Neural cell (in vitro differentiated cells): ENCODE data around the gene CCDC154. TPM values are rescaled to one million over a fixed set of nuclear protein-coding genes. Genes with fewer than 3 reads are reported as not detected.

Experiments used
- H2AFZ ChIP-seq: fragments of 200-600, 300-800 bp; sonication (generic), shearing (Covaris generic); 2 replicates; pipeline ENCODE4 v1.6.0; 2014; ENCODE audit warnings: low read depth, mild to moderate bottlenecking, antibody characterized with exemption, low read length, moderate library complexity
- H3F3A ChIP-seq: fragments of 200-600 bp; shearing (Covaris generic); 2 replicates; pipeline ENCODE4 v1.6.1; 2016; ENCODE audit warnings: mild to moderate bottlenecking, moderate library complexity, mixed read lengths, antibody characterized with exemption, low read length; ENCODE audit not compliant: insufficient read depth, poor library complexity, severe bottlenecking
- H3K27ac ChIP-seq: fragments of 200-600, 300-800 bp; sonication (generic), shearing (Covaris generic); 2 replicates; pipeline ENCODE4 v1.5.1; 2014; ENCODE audit warnings: mild to moderate bottlenecking, low read length, moderate library complexity
- H3K27me3 ChIP-seq: fragments of 300-800, 200-600 bp; sonication (generic), shearing (Covaris generic); 2 replicates; pipeline ENCODE4 v1.6.0; 2014; ENCODE audit warnings: mild to moderate bottlenecking, low read depth, low read length, moderate library complexity; ENCODE audit not compliant: insufficient read depth
- H3K36me3 ChIP-seq: fragments of 300-800, 200-600 bp; sonication (generic), shearing (Covaris generic); 2 replicates; pipeline ENCODE4 v1.5.1; 2014; ENCODE audit warnings: mild to moderate bottlenecking, antibody characterized with exemption, low read length, moderate library complexity; ENCODE audit not compliant: insufficient read depth
- H3K4me2 ChIP-seq: fragments of 300-800, 200-600 bp; sonication (generic), shearing (Covaris generic); 2 replicates; pipeline ENCODE4 v1.6.0; 2014; ENCODE audit warnings: mild to moderate bottlenecking, low read length
- H3K4me3 ChIP-seq: fragments of 300-800, 200-600 bp; sonication (generic), shearing (Covaris generic); 2 replicates; pipeline ENCODE4 v1.5.1; 2014; ENCODE audit warnings: mild to moderate bottlenecking, low read length, moderate library complexity
- H3K79me2 ChIP-seq: fragments of 200-600 bp; shearing (Covaris generic); replicated peaks from 2 replicates; pipeline ENCODE4 v1.6.0; 2014; ENCODE audit warnings: mild to moderate bottlenecking, low read length, moderate library complexity; ENCODE audit not compliant: insufficient read depth
- H3K9ac ChIP-seq: fragments of 300-800, 200-600 bp; sonication (generic), shearing (Covaris generic); 2 replicates; pipeline ENCODE4 v1.6.1; 2016; ENCODE audit warnings: mild to moderate bottlenecking, low read length, mixed read lengths
- H3K9me2 ChIP-seq: fragments of 200-600 bp; shearing (Covaris generic); 2 replicates; pipeline ENCODE4 v1.6.1; 2016; ENCODE audit warnings: mild to moderate bottlenecking, low read length, mixed read lengths; ENCODE audit not compliant: insufficient read depth
- H3K9me3 ChIP-seq: fragments of 200-600, 300-800 bp; sonication (generic), shearing (Covaris generic); 2 replicates; pipeline ENCODE4 v1.6.1; 2016; ENCODE audit warnings: mild to moderate bottlenecking, mixed run types, low read length, moderate library complexity, mixed read lengths
- H4K20me1 ChIP-seq: fragments of 200-600 bp; shearing (Covaris generic); 2 replicates; pipeline ENCODE4 v1.6.1; 2016; ENCODE audit warnings: mild to moderate bottlenecking, mixed run types; ENCODE audit not compliant: insufficient read depth
- CTCF ChIP-seq: fragments of 450-650 bp; IDR thresholded peaks from 2 replicates; pipeline ENCODE4 v1.5.1; 2014; ENCODE audit warnings: antibody characterized with exemption, mild to moderate bottlenecking, moderate library complexity; ENCODE audit not compliant: poor library complexity, severe bottlenecking
- EP300 ChIP-seq: fragments of 450-650 bp; conservative IDR thresholded peaks from 2 replicates; pipeline ENCODE4 v1.6.1; 2014; ENCODE audit warnings: antibody characterized with exemption, mild to moderate bottlenecking, moderate library complexity; ENCODE audit not compliant: poor library complexity, severe bottlenecking
- EZH2 ChIP-seq: fragments of 200-600, 300-800 bp; shearing (Covaris generic), sonication (generic); IDR thresholded peaks from 2 replicates; pipeline ENCODE4 v1.6.1; 2014; ENCODE audit warnings: antibody characterized with exemption, low read length, borderline replicate concordance, mild to moderate bottlenecking; ENCODE audit not compliant: insufficient read depth, poor library complexity, severe bottlenecking
- MXI1 ChIP-seq: fragments of 450-650 bp; conservative IDR thresholded peaks from 2 replicates; pipeline ENCODE4 v1.6.1; 2014; ENCODE audit warnings: antibody characterized with exemption, mild to moderate bottlenecking; ENCODE audit not compliant: poor library complexity, severe bottlenecking
- POLR2AphosphoS5 ChIP-seq: IDR thresholded peaks from 2 replicates; pipeline ENCODE4 v1.6.1; 2012
- RAD21 ChIP-seq: fragments of 450-650 bp; conservative IDR thresholded peaks from 2 replicates; pipeline ENCODE4 v1.6.1; 2014; ENCODE audit warnings: antibody characterized with exemption, mild to moderate bottlenecking, moderate library complexity
- REST ChIP-seq: IDR thresholded peaks from 2 replicates; pipeline ENCODE4 v1.6.1; 2012; ENCODE audit warnings: borderline replicate concordance
- SMC3 ChIP-seq: fragments of 450-650 bp; conservative IDR thresholded peaks from 2 replicates; pipeline ENCODE4 v1.6.1; 2014; ENCODE audit warnings: antibody characterized with exemption, mild to moderate bottlenecking, moderate library complexity; ENCODE audit not compliant: poor library complexity
- TAF1 ChIP-seq: IDR thresholded peaks from 2 replicates; pipeline ENCODE4 v1.6.1; 2012; ENCODE audit warnings: low read depth
- polyA plus RNA-seq: library from polyadenylated mRNA; depleted of rRNA; stranded (reverse); fragments of >200 nt; gene quantifications from 2 replicates; pipeline ENCODE4 v1.2.3, GENCODE V29; 2014

Gene CCDC154
- polyA plus RNA-seq, 1 donor from 2014 or later = 3.3 TPM

- no peak for TF ChIP-seq CTCF
Observed at GRCh38 chr16:1449201-1449788, 4.9 kb upstream of the CCDC154 start (continued).

- Histone ChIP-seq H3K9me2 (no peaks in the 10 kb centered on the region), H3K27ac (no peak overlapping the region), H3F3A (no peaks in the 10 kb centered on the region), H3K4me3 (no peak overlapping the region), H3K4me2 (no peak overlapping the region), H3K9ac (no peak overlapping the region), H2AFZ (no peak overlapping the region), H4K20me1 (no peaks in the 10 kb centered on the region), H3K79me2 (no peaks in the 10 kb centered on the region), H3K9me3 (no peaks in the 10 kb centered on the region), H3K36me3 (no peaks in the 10 kb centered on the region), H3K27me3 (no peaks in the 10 kb centered on the region)
- TF ChIP-seq REST (no peak), CTCF (no peak), EP300 (no peak), POLR2AphosphoS5 (no peak), MXI1 (no peak), SMC3 (no peak), EZH2 (no peak), RAD21 (no peak), TAF1 (no peak)
Observed at GRCh38 chr16:1448536-1449116, 4.3 kb upstream of the CCDC154 start.
